Stimulated activated CD8-positive, alpha-beta memory T cell treated with anti-CD3 and anti-CD28 coated beads, Interleukin-2, amount 100 ng/mL, for 48 hours (primary cell): Measurements from ENCODE around the gene GAS2L2.
"Not testable (repeated sequence)": the region's sequence is repeated elsewhere in the genome, so short reads cannot be mapped to it uniquely, and the experiment has no call there.

Experiments used
- DNase-seq, 2 donors: peaks; one replicate each; pipeline ENCODE4 v3.0.0-alpha.2; 2020; ENCODE audit warnings: low read depth in 2 of 2

GAS2L2 gene

GRCh38 chr17:35728551-35728950, 24.5 kb downstream of the GAS2L2 start:
- DNase-seq: no peak

DNA sequence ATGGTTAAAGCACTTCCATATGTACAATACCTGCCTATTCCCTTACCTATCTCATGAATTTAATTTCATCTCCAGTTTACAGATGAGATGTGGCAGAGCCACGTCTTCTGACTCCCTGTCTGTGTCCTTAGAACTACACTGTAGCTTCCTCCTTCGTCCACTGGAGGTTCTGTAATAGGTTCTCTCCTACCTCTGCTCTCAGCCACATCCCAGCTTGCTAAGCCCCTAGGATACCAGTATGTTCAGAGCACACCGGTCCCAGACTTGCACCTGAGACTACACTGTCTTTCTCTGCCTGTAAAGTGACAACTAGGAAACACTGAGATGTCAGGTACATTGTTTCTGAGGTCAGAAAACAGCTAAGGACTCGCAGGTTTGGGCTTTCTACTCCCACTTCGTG, 25.4 kb downstream of the GAS2L2 start:
- no peak for DNase-seq

GRCh38 chr17:35726953-35727460, 26.0 kb downstream of the GAS2L2 start:
- DNase-seq: no peak

DNA sequence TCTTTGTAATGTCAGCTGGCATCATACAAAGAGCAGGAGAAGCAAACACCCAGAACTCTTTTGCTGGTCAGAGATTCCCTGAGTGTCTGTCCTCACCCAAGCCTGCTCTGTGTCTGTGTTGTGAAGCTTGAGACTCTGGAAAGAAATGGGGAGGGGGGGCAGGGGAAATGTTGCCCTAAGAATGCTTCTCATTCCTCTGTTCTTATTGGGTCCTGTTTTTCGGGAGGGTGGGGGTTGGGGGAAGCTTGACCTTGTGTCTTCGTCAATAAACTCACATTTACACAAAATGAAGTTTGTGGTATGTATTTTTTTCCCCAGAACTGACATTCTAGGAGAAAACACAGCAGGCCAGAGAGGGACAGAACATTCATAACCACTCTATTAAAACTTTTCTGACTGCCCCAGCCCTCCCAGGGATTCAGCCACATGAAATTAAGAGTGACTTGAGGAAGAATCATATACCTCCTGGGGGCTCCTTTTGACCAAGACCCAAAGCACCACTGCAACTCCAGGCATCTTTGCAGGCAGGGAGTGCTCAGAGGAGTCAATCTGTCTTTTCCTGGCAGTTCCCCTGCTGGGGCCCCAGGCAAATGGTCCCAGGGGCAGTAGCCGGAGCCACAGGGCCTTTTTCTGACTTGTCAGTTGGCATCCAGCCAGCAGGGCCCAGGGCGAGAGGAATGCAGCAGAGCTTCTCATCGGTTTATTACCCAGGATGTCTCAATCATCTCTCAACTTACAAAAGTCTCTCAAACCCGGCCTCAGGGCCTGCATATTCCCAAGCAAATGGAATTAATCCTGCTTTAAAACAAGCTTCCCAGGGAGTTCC, 26.7 kb downstream of the GAS2L2 start:
- DNase-seq: no peak

DNA sequence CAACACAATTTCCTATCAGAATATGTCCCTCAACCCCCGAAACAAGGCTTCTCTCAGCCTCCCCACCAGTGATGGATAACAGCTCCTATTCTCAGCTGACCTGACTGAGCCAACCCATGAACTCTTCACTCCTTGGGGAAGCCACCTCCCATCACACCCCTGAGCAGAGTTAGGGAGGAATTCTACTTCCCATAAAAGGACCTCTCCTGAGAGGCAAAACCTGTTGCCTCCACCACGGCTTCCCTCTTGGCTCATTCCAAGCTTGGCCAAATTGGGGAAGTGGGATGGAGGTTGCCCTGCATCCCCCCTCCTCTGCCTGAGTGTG, 27.3 kb downstream of the GAS2L2 start:
- DNase-seq: no peak

DNA sequence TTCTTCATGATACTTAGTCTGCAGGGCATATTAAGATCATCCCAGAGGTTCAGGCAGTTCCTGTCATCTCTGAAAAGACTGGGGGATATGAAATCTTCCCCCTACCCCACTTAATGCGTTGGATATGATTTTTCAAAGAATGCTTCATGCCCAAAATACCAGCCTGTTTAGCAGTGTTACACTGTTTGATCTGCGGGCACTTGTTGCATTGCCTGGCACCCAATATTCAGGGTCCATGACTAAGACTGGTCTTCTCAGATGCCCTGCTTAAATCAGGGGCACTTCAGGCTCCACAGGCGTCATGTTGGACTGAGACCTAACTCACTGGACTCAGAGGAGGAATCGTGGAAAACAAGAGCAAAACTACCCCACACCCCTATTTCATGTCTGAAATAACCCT, 28.0 kb downstream of the GAS2L2 start:
- DNase-seq: no peak

DNA sequence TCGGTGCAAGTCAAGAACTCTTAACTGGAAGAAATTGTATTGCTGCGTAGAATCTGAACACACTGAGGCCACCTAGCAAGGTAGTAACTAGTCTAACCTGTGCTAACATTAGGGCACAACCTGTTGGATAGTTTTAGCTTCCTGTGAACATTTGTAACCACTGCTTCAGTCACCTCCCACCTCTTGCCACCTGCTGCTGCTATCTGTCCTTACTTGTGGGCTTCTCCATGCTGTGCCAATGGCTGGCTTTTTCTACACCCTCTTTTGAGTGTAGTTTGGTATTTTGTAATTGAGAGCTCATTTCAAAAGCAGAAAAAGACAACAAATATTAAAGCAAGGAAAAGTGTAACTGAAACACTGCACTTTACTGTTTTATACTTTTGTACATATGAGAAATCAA, 29.3 kb downstream of the GAS2L2 start:
- no peak for DNase-seq

DNA sequence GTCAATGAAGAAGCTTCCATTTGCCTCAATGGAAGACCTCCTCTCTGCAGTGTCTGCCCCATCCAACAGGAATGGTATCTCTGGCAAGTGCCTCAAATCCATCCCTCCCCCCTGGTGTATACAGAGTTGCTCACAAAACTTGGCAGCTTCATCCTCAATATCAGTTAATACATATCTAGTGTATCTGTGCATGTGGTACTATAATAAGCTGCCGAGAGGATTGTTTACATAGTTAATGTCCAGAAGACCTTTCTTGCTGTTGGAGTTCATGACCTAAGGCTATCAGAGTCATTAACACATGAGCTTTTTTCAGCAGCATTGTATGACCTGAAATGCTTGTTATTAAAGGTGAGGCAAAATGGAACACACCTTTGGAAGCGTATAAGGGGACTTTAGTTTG, 35.6 kb downstream of the GAS2L2 start:
- DNase-seq: no peak

- no peak for DNase-seq
These were observed 36.1 kb downstream of the GAS2L2 start for GRCh38 chr17:35716897-35717465.

- DNase-seq: no peak
These were observed 36.9 kb downstream of the GAS2L2 start for GRCh38 chr17:35716173-35716572.

DNA sequence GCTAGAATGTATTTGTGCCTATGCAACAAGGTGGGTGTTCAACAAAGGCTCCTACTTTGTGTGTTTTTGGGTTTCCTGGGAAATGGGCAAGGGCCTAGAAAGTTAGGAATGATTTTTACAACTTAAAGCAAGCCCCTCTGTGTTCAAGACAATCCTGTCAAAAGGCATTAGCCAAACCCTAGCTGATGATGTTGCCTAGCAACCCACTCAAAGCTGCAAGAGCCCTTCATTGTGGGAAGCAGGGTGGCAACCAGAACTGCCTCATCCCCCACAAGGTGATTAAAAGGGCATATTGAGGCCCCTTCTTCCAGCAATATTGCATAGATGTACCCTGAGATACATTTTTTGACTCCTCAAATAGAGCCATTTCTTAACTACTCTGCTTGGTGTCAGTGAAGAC, 37.6 kb downstream of the GAS2L2 start:
- no peak for DNase-seq

- DNase-seq: no peak
These were observed 38.1 kb downstream of the GAS2L2 start for GRCh38 chr17:35714988-35715387.

- DNase-seq: no peak
These were observed 39.8 kb downstream of the GAS2L2 start for GRCh38 chr17:35713069-35713728.

- no peak for DNase-seq
These were observed 42.1 kb downstream of the GAS2L2 start for GRCh38 chr17:35710950-35711349.

GRCh38 chr17:35709874-35710273, 43.2 kb downstream of the GAS2L2 start:
- no peak for DNase-seq

- no peak for DNase-seq
These were observed 44.1 kb downstream of the GAS2L2 start for GRCh38 chr17:35708951-35709350.

DNA sequence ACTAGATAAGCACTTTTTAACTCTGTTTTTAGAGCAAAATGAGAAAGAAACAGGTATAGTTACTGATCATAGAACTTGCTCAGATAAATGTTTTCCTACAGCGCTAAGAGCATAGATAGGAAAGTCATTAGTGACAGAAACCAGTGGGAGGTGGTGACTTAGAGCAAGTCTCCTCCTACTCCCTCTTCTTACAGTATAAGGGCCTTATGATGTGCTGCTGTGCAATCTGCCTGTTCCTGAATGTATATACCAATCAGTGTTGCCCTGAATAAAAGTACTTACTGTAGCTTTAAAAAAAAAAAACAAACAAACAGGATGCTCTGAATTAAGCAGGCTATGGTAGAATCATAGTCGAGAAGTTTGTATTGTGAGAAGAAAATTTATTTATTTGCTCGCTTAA, 44.9 kb downstream of the GAS2L2 start:
- no peak for DNase-seq

GRCh38 chr17:35705705-35706104, 47.3 kb downstream of the GAS2L2 start:
- no peak for DNase-seq

- DNase-seq: no peak
These were observed 47.8 kb downstream of the GAS2L2 start for GRCh38 chr17:35705230-35705629.

GRCh38 chr17:35703308-35703707, 49.7 kb downstream of the GAS2L2 start:
- not testable (repeated sequence) for DNase-seq

DNA sequence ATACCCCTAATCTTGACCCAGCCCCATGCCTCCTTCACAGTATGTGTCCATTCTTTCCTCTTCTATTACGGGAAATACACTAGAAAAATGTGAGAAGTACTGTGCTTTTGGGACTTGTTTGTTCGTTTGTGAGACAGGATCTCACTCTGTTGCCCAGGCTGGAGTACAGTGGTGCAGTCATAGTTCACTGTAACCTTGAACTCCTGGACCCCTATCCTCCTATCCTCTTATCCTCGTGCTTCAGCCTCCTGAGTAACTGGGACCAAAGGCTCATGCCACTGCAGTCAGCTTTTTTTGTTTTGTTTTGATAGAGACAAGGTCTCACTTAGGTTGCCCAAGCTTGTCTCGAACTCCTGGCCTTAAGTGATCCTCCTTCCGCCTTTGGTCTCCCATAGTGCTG, 51.5 kb downstream of the GAS2L2 start:
- no peak for DNase-seq

GRCh38 chr17:35700150-35700549, 52.9 kb downstream of the GAS2L2 start:
- DNase-seq: no peak

- DNase-seq: no peak
These were observed 54.2 kb downstream of the GAS2L2 start for GRCh38 chr17:35698800-35699199.
